Brain pericyte (primary cell): ENCODE measurements around the gene ADAMTS17.

Experiments
- DNase-seq: peaks from one replicate; pipeline ENCODE4 v3.0.0-alpha.2; 2012; ENCODE audit warnings: low read depth, low spot score

Gene ADAMTS17

GRCh38 chr15:100278596-100279380 is 63.0 kb downstream of the ADAMTS17 start:
- DNase-seq: no peak

DNA sequence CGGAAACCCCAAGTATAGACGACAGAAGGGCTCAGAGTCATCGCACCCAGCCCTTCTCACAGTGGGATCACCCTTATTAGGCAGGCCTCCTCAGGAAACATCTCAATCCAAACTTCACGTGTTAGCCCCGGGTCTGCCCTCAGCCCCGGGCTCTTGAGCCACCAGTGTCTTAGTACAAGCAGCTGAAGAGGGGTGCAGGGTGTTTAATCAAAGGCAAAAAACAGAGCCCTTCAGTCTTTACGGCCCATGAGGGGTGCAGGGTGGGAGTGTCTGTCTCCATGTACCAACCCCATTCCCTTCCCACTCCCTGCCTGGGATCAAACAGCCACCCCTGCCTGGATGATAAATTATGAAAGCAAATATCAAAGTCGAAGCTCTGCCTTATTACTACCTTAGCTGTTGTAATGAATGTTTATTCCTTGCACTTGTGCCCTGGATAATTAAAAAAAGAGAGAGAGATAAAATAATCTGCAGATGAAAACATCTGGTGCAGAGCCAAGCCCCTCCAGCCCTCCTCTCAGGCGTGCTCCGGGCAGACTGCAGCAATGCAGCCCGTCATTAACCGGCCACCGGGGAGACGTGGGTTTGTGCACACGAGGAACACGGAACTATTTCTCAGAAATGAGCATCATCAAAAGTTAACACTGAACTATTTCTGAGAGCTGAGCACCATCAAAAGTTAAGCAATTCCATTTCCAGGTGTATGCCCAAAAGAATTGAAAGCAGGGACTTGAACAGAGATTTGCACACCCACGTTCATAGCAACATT is 64.5 kb downstream of the ADAMTS17 start:
- DNase-seq: no peak

DNA sequence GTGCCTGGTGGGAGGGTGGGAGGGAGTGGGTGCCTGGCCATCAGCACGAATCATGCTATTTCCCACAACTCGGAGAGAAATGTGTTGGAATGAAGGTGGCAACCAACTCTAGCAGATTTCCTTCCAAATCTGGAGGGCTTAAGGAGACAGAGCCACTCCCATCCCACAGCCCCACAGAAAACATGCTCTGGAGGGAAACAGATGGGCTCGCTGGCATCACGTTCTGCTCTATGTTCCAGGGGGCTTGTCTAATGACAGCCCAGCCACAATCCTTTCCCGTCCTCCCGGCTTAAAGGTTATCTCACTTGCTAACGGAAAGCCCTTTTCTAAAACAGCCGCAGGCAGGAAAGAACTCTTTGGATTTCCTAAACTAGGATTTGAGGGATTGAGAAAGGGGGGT is 65.3 kb downstream of the ADAMTS17 start:
- no peak for DNase-seq

DNA sequence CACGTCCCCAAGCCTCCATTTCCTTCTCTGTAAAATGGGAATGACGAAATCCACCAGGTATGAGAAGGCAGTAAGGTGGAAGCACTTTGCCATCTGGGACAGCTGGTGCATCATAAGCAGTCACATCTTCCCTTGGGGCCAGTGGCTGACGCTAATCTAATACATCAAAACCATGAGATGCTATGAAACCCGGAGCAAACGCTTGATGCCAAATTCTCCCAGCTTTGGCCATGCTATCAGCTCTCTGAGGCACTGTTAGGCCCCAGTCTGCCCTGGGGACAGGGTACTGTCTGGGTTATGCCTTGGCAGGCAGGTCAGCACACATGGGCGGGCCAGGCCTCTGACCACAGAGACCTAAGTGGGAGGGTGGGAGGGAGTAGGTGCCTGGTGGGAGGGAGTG is 66.1 kb downstream of the ADAMTS17 start:
- DNase-seq: no peak

GRCh38 chr15:100269831-100270230 is 71.9 kb downstream of the ADAMTS17 start:
- no peak for DNase-seq

- no peak for DNase-seq
Observed at GRCh38 chr15:100266166-100266565, 75.6 kb downstream of the ADAMTS17 start.

DNA sequence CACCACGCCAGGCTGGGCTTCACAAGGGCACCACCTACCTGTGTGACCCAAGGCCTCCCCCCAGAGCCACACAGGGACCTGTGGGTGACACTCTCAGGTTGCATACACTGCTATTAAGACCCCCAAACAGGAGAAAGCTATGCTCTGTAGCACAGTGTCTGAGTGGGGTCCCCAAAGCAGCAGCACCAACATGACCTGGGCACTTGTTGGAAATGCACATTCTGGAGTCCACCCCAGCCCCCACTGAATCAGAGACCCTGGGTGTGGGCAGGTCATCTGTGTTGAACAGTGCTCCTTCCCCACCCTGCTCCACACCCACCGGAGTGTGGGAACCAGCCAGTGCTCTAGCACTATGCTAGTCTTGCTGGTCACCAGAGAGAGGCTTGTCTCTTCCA is 76.1 kb downstream of the ADAMTS17 start:
- DNase-seq: no peak

GRCh38 chr15:100264994-100265640 is 76.7 kb downstream of the ADAMTS17 start:
- no peak for DNase-seq

- DNase-seq: no peak
Observed at GRCh38 chr15:100263721-100264455, 77.9 kb downstream of the ADAMTS17 start.

DNA sequence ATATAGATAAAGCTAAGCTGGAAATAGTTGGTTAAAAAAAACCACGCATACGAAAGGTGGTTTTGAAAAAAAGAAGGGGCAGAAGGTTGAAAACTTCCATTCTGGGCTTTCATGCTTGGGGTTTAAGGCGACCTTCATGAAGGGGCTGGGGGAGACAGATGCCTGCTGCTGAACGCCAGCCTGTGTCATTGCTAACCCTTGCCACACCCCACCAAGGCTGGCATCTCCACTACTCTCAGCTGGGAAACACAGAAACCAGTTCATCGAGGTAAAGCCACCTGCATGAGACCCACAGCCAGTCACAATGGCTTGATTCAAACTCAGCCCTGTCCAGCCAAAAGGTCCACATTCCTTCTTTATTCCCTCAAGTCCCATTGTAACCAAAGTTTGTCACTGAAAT is 78.7 kb downstream of the ADAMTS17 start:
- no peak for DNase-seq

- DNase-seq: no peak
Observed at GRCh38 chr15:100261302-100262240, 80.2 kb downstream of the ADAMTS17 start.

DNA sequence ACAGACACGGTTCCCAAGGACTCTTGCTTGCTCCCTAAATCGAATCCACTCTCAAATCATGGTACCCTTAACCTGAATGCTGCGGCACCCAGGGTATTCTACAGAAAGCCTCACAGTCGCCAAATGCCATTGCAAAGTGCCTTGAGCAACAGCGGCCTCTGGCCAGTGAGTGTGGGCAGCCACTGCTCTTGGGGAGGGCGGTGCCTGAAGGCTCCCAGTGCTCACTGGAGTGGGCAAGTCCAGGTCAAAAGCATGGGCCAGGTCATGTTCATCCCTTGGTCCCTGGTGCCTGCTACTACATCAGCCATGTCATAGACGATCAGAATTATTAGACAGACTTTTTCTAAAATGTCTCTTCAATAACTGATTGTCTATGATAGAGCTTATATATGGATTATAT is 82.5 kb downstream of the ADAMTS17 start:
- DNase-seq: no peak

DNA sequence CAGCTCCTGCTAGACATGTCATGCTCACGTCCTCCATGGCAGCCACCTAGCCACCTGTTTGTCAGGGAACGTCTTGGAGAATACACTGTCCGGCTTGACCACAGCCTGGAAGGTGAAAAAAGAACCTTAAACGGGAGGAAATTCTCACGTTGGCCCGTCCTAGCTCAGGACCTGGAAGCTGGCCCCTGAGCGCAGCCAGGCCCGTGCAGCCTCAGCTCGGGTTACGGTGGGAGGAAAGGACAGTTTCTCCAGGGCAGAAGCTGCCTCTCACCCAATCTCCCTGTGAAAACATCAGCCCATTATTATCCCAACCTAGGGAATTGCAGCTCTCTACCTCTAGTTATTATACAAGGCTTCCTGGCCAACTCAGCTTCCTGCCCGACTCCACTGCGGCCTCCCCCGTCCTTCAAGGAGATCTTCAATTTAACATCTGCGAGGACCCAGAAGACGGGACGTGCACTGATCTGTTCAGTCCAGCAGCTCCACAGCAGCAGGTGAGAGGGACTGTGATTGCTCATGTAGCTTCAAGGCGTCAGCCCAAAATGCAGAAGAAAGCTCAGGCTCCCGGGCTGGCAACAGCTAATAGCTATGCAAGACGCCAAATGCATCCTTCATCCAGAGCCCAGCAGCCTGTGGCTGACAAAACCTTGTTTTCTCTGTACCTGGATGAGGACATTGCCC is 84.7 kb downstream of the ADAMTS17 start:
- DNase-seq: no peak

DNA sequence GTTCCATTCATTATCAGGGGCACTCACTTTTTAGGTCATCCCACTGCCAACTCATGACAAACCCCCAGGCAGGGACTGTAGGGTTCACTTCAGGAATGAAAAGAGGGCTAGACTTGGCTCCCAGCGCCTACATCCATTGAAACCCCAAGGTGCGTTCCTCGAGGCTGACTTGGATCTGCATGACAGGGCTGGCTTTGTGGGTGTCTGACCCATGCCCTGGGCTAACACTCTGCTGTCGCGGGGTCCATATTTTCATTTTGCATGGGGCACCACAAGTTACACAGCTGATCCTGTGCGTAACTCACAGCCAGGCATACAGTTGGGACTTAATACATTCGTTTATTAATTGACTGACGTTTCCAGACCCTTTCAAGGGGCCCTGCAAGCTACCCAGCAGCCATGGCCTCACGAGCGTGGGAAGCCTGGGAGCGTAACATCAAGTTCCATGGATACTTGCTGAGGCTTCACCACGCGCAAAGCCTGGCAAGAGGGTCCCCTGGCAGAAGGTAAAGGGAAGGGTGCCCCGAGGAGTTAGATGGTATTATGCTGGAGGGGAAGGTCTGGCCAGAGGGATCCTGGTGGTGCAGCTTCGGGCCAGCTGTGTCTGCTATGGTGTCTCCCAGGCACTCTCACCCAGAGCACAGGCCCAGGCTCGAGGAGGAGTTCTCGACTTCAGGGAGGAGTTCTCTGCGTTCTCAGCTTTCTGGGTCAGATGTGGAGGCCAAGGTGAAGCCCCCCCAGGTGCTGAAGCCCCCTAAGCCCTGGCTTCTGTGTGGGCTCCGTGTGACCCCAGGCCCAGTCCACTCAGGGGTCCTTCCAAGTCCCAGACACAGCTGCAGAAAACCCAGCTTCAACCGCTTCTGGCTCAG is 85.4 kb downstream of the ADAMTS17 start:
- no peak for DNase-seq

GRCh38 chr15:100255644-100256043 is 86.1 kb downstream of the ADAMTS17 start:
- no peak for DNase-seq

GRCh38 chr15:100254691-100255090 is 87.1 kb downstream of the ADAMTS17 start:
- DNase-seq: no peak

DNA sequence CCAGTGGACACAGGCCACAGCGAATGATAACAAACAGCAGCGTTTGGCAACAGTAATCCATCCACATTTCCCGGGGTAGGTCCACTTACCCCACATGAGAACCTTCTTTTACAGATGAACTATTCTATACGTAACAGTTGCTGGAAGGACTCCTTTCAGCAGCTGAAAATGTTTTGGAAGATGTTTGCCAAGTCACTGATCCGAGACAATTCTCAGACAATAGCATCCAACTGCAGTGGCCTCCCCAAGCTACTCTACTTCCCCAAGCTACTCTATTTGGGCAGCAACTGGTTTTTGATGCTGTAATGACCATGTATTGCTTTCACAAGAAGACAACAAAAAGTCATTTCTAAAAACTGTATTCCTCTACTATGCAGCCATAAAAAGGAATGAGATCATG is 87.5 kb downstream of the ADAMTS17 start:
- DNase-seq: no peak

- no peak for DNase-seq
Observed at GRCh38 chr15:100253640-100254039, 88.1 kb downstream of the ADAMTS17 start.

DNA sequence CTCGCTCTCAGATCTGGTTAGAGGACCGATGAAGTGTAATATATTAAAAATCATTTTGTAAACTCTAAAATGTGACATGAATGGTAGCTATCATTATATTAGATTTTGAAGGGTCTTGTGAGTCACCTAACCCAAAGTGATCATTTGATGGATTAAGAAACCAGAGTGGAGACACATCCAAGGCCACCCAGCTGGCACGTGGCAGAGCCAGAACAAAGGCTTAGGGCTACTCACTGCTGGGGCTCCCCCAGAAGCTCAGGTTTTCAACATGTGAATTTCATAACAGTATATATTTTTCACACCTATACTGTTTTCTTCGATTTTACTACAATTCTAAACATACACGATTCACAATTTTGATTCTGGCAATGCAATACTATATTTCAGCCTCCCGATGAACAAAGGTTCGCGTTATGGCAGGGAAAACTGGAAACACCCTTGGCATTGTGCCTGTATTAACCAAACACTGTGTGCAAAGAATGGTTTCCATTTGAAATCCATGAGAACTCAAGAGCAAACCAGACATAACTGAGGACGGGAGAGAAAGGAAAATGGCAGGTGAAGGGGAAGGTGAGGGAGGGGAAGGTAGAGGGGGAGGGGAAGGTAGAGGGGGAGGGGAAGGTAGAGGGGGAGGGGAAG is 88.9 kb downstream of the ADAMTS17 start:
- no peak for DNase-seq
